Uterus (tissue), 4 donors: ENCODE results near the gene DEFB110. TPM values are rescaled to one million over a fixed set of nuclear protein-coding genes. Genes with fewer than 3 reads are reported as not detected.

Source experiments
- DNase-seq, 2 donors: peaks; one replicate each; pipeline ENCODE4 v3.0.0-alpha.2; 2019 to 2020
- H3K27ac ChIP-seq, 2 donors: fragments of 200-600 bp; sonication (generic); 1 replicate in 1 of 2; 2 replicates in 1 of 2; pipeline ENCODE4 v1.5.1; 2016 to 2018
- H3K27me3 ChIP-seq, 2 donors: fragments of 200-600 bp; sonication (generic); one replicate each; pipeline ENCODE4 v1.5.1; 2018 to 2019; ENCODE audit warnings: control low read depth in 1 of 2
- H3K36me3 ChIP-seq, 2 donors: fragments of 200-600 bp; sonication (generic); one replicate each; pipeline ENCODE4 v1.5.1; 2019; ENCODE audit warnings: control low read depth in 1 of 2
- H3K4me1 ChIP-seq, 2 donors: fragments of 200-600 bp; sonication (generic); one replicate each; pipeline ENCODE4 v1.5.1; 2018 to 2019; ENCODE audit warnings: control low read depth in 1 of 2
- H3K4me3 ChIP-seq, 2 donors: fragments of 200-600 bp; sonication (generic); 1 replicate in 1 of 2; 2 replicates in 1 of 2; pipeline ENCODE4 v1.5.1; 2018 to 2019; ENCODE audit warnings: mild to moderate bottlenecking in 1 of 2
- H3K9me3 ChIP-seq, 2 donors: fragments of 200-600 bp; sonication (generic); one replicate each; pipeline ENCODE4 v1.5.1; 2019; ENCODE audit warnings: control low read depth in 1 of 2
- POLR2A ChIP-seq, 2 donors: fragments of 450-650 bp; IDR thresholded peaks; one replicate each; pipeline ENCODE4 v1.6.1; 2016; ENCODE audit warnings: antibody characterized with exemption in 2 of 2, mild to moderate bottlenecking in 1 of 2, moderate library complexity in 1 of 2
- intact Hi-C: fragments of 100-400 bp; cut with DNase I; formaldehyde crosslinking; loops from one replicate; pipeline ENCODE4 v1.15.1; 2023; ENCODE audit warnings: low total_unique reads
- total RNA-seq, 4 donors: library from RNA; depleted of rRNA in 3 of 4; stranded (reverse); fragments of >200 nt in 3 of 4; gene quantifications; one replicate each; pipeline versions ENCODE4 v1.1.0 to v1.2.4, GENCODE V29; 2014 to 2023
- TF ChIP-seq, protein P1 (sequence below), 4 experiments: fragments of 200-600 bp in 2 of 4; fragments of 450-650 bp in 2 of 4; sonication (generic) in 2 of 4; IDR thresholded peaks; one replicate each; pipeline ENCODE4 v1.5.1; 2016 to 2019; ENCODE audit warnings: antibody characterized with exemption in 4 of 4, mild to moderate bottlenecking in 2 of 4, moderate library complexity in 1 of 4
- donor health status: DM: yes; HTN: yes; CAD: no.

Gene DEFB110
- total RNA-seq, 4 donors from 2014 or later, result not detected

DNA sequence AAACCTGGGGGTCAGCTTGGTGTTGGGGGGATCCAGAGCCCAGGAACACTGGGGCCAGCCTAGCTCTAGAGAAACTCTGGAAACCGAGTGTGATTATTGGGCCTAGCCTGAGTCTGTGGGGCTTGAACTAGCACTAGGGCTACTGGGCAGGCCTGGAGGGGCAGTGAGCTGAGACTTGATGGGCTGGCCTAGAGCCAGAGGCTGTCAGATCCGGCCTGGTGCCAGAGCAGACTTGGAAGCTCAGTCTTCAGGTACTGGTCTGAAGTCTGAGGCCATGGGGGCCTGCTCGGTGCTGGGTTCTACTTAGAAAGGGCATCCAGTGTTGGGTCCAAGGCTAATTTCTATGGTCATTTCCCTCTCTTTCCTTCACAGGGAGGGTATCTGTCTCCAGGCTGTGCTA is 25.2 kb upstream of the DEFB110 start:
- no peaks in the 10 kb centered on the region for H3K4me1 ChIP-seq
- H3K9me3 ChIP-seq, result no peaks in the 10 kb centered on the region
- intact Hi-C loops, result no loop called here
- H3K27me3 ChIP-seq, result no peaks in the 10 kb centered on the region
- TF ChIP-seq POLR2A (IDR thresholded peaks at IDR 0.05), result no peak
- TF ChIP-seq, protein P1, sequence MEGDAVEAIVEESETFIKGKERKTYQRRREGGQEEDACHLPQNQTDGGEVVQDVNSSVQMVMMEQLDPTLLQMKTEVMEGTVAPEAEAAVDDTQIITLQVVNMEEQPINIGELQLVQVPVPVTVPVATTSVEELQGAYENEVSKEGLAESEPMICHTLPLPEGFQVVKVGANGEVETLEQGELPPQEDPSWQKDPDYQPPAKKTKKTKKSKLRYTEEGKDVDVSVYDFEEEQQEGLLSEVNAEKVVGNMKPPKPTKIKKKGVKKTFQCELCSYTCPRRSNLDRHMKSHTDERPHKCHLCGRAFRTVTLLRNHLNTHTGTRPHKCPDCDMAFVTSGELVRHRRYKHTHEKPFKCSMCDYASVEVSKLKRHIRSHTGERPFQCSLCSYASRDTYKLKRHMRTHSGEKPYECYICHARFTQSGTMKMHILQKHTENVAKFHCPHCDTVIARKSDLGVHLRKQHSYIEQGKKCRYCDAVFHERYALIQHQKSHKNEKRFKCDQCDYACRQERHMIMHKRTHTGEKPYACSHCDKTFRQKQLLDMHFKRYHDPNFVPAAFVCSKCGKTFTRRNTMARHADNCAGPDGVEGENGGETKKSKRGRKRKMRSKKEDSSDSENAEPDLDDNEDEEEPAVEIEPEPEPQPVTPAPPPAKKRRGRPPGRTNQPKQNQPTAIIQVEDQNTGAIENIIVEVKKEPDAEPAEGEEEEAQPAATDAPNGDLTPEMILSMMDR (IDR thresholded peaks at IDR 0.05), result no peak
- DNase-seq, result no peak
- no peaks in the 10 kb centered on the region for H3K36me3 ChIP-seq
- no peak overlapping the region for H3K4me3 ChIP-seq
- no peak overlapping the region for H3K27ac ChIP-seq

- DNase-seq, result no peak
- intact Hi-C loops, result no loop called here
- H3K27ac ChIP-seq, result no peak overlapping the region
- no peaks in the 10 kb centered on the region for H3K4me1 ChIP-seq
- H3K27me3 ChIP-seq, result no peaks in the 10 kb centered on the region
- no peaks in the 10 kb centered on the region for H3K36me3 ChIP-seq
- TF ChIP-seq, protein P1 (IDR thresholded peaks at IDR 0.05), result no peak
- no peak for TF ChIP-seq POLR2A (IDR thresholded peaks at IDR 0.05)
- H3K9me3 ChIP-seq, result no peaks in the 10 kb centered on the region
- no peak overlapping the region for H3K4me3 ChIP-seq
These were observed 9.2 kb upstream of the DEFB110 start for GRCh38 chr6:50030777-50031562.

DNA sequence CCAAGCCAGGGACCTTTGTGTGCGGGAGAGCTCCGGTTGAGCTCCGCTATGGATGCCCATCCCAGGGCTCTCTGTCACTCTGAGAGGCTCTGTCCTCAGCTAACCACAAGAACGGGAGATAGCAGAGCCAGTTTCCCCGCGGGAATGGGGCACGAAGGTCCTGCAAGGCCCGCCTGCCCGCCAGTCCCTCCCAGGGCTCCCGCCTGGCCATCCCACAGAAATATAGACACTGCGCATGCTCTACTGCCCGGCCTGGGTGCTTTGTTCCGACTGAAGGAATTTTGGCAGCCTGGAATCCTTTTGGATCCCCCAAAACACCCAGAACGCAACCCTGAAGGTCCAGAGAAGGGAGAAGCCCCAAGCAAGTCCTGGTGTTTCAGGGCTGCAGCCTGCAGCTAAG is 8.6 kb upstream of the DEFB110 start:
- intact Hi-C loops, result no loop called here
- Histone ChIP-seq H3K4me1 (no peaks in the 10 kb centered on the region), H3K27me3 (no peaks in the 10 kb centered on the region), H3K27ac (no peak overlapping the region), H3K36me3 (no peaks in the 10 kb centered on the region), H3K9me3 (no peaks in the 10 kb centered on the region), H3K4me3 (no peak overlapping the region)
- TF ChIP-seq, protein P1 (IDR thresholded peaks at IDR 0.05), result no peak
- TF ChIP-seq POLR2A (IDR thresholded peaks at IDR 0.05), result no peak
- no peak for DNase-seq

- no peak overlapping the region for H3K27ac ChIP-seq
- no peaks in the 10 kb centered on the region for H3K4me1 ChIP-seq
- no peaks in the 10 kb centered on the region for H3K36me3 ChIP-seq
- no peak overlapping the region for H3K4me3 ChIP-seq
- TF ChIP-seq POLR2A (IDR thresholded peaks at IDR 0.05), result no peak
- TF ChIP-seq, protein P1 (IDR thresholded peaks at IDR 0.05), result no peak
- intact Hi-C loops, result no loop called here
- H3K9me3 ChIP-seq, result no peaks in the 10 kb centered on the region
- no peak for DNase-seq
- H3K27me3 ChIP-seq, result peaks cover 0 to 3% of the 10 kb centered on the region in 2 donors
These were observed 3.5 kb upstream of the DEFB110 start for GRCh38 chr6:50025258-50025657.

- no peak for DNase-seq
- no peaks in the 10 kb centered on the region for H3K9me3 ChIP-seq
- H3K27ac ChIP-seq, result no peak overlapping the region
- TF ChIP-seq, protein P1 (IDR thresholded peaks at IDR 0.05), result no peak
- no peak for TF ChIP-seq POLR2A (IDR thresholded peaks at IDR 0.05)
- no peak overlapping the region for H3K4me3 ChIP-seq
- H3K27me3 ChIP-seq, result no peaks in the 10 kb centered on the region
- intact Hi-C loops, result no loop called here
- no peaks in the 10 kb centered on the region for H3K36me3 ChIP-seq
- no peaks in the 10 kb centered on the region for H3K4me1 ChIP-seq
These were observed 14.0 kb downstream of the DEFB110 start for GRCh38 chr6:50007819-50008218.
